ENCODE results near the gene FGF3. TPM values are rescaled to one million over a fixed set of nuclear protein-coding genes. Genes with fewer than 3 reads are reported as not detected.

The FGF3 gene
- total RNA-seq, 2 experiments from 2014 or later: not detected

DNA sequence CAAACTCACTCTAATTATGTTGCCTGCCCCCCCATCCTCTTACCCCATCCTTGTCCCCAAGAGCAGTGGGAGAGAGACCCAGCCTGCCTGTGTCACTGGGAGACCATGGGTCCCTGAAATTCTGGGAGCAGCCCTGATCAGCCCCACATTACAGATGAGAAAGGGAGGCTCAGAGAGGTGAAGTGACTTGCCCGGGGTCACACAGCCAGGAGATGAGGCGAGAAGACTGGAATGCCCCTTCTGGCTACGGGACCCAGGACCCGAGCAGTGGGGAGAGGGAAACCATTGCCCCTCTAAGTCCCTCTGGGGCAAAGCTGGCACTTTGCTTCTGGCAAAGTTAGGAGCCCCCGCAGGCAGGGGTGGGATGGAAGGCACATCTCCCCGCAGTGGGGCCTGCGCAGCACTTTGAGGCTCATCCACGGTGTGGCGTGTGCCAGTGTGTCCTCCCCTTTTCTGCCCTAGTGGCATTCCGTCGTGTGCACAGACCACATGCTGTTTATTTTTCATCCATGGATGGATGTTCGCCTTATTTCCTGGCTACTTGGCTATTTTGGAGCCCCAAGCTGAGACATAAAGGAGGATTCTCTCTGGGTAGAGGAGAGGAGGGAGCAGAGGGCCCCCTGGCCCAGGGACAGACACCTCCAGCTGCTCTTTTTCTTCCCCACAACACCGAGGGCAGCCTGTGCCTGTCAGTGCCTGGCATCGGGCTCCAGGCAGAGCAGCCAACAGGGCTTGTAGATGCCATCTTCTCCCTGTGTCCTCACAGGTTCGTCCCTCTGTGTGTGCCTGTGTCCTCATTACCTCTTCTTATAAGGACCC is 3.7 kb upstream of the FGF3 start:
- POLR2A ChIA-PET: no interaction called here
- H3K27ac ChIP-seq (ENCODE audit: low read depth in 1 of 2, low read length in 2 of 2): no peak overlapping the region
- CTCF ChIA-PET: no interaction called here
- TF ChIP-seq, protein P1, sequence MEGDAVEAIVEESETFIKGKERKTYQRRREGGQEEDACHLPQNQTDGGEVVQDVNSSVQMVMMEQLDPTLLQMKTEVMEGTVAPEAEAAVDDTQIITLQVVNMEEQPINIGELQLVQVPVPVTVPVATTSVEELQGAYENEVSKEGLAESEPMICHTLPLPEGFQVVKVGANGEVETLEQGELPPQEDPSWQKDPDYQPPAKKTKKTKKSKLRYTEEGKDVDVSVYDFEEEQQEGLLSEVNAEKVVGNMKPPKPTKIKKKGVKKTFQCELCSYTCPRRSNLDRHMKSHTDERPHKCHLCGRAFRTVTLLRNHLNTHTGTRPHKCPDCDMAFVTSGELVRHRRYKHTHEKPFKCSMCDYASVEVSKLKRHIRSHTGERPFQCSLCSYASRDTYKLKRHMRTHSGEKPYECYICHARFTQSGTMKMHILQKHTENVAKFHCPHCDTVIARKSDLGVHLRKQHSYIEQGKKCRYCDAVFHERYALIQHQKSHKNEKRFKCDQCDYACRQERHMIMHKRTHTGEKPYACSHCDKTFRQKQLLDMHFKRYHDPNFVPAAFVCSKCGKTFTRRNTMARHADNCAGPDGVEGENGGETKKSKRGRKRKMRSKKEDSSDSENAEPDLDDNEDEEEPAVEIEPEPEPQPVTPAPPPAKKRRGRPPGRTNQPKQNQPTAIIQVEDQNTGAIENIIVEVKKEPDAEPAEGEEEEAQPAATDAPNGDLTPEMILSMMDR (IDR thresholded peaks at IDR 0.05): no peak
- no peak for ATAC-seq (ENCODE audit: poor library complexity)
- intact Hi-C loops (cut with DNase I, micrococcal nuclease): no loop called here
- no peaks in the 10 kb centered on the region for H3K4me1 Mint-ChIP-seq (ENCODE audit: low read depth)
- H3K27ac Mint-ChIP-seq: no peak overlapping the region
- H3K27me3 ChIP-seq (ENCODE audit: control insufficient read depth in 1 of 2, insufficient read depth in 2 of 2, low read length in 2 of 2): peaks cover 8 to 25% of the 10 kb centered on the region in 2 experiments
- H3K27me3 Mint-ChIP-seq: peaks cover 48% of the 10 kb centered on the region
- no peaks in the 10 kb centered on the region for H3K36me3 ChIP-seq (ENCODE audit: insufficient read depth, low read length)
- no peaks in the 10 kb centered on the region for H3K9me3 Mint-ChIP-seq
- no peaks in the 10 kb centered on the region for H3K4me1 ChIP-seq (ENCODE audit: insufficient read depth, low read length)
- DNase-seq: no peak
- H3K4me3 ChIP-seq (ENCODE audit: low read length): no peak overlapping the region
- no peaks in the 10 kb centered on the region for H3K36me3 Mint-ChIP-seq (ENCODE audit: low read depth)
- H3K4me3 Mint-ChIP-seq: no peak overlapping the region
- H3K9me3 ChIP-seq (ENCODE audit: control insufficient read depth in 1 of 2, insufficient read depth in 1 of 2, low read length in 2 of 2): peaks cover 0 to 14% of the 10 kb centered on the region in 2 experiments

DNA sequence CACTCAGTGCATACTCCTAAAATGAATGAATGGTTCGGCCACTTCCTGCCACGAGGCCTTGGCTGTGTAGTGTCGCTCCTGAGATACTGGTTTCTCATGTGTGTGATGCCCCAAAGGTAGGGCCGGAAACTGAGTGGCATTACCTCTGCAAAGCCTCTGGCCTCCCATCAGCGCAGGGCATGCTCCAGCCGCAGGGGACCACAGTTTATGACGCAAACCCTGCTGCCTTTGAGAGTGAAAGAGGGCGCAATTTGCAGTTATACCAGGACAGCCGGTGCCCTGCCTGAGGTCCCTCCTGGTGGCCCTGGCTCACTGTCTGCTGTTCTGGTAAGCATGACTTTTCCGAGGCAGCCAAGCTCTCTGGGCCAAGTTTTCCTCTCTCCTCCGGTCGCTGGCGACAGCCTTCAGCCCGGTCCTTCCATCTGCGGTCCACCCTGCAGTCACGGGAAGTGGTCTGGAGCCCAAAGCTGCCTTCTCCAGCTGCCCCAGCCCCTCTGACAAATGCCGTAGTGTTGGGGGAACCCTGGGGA is 2.4 kb upstream of the FGF3 start:
- no peaks in the 10 kb centered on the region for H3K9me3 Mint-ChIP-seq
- ChIA-PET POLR2A (no interaction called here), CTCF (no interaction called here)
- no peaks in the 10 kb centered on the region for H3K36me3 Mint-ChIP-seq (ENCODE audit: low read depth)
- DNase-seq (no peak), ATAC-seq (ENCODE audit: poor library complexity) (no peak)
- Histone ChIP-seq H3K36me3 (ENCODE audit: insufficient read depth, low read length) (no peaks in the 10 kb centered on the region), H3K27ac (ENCODE audit: low read depth in 1 of 2, low read length in 2 of 2) (no peak overlapping the region), H3K27me3 (ENCODE audit: control insufficient read depth in 1 of 2, insufficient read depth in 2 of 2, low read length in 2 of 2) (peaks cover 15 to 33% of the 10 kb centered on the region in 2 experiments), H3K4me3 (ENCODE audit: low read length) (no peak overlapping the region), H3K9me3 (ENCODE audit: control insufficient read depth in 1 of 2, insufficient read depth in 1 of 2, low read length in 2 of 2) (peaks cover 0 to 14% of the 10 kb centered on the region in 2 experiments), H3K4me1 (ENCODE audit: insufficient read depth, low read length) (no peaks in the 10 kb centered on the region)
- no peaks in the 10 kb centered on the region for H3K4me1 Mint-ChIP-seq (ENCODE audit: low read depth)
- H3K27ac Mint-ChIP-seq: no peak overlapping the region
- TF ChIP-seq, protein P1 (IDR thresholded peaks at IDR 0.05): no peak
- intact Hi-C loops (cut with DNase I, micrococcal nuclease): no loop called here
- peaks cover 48% of the 10 kb centered on the region for H3K27me3 Mint-ChIP-seq
- no peak overlapping the region for H3K4me3 Mint-ChIP-seq

DNA sequence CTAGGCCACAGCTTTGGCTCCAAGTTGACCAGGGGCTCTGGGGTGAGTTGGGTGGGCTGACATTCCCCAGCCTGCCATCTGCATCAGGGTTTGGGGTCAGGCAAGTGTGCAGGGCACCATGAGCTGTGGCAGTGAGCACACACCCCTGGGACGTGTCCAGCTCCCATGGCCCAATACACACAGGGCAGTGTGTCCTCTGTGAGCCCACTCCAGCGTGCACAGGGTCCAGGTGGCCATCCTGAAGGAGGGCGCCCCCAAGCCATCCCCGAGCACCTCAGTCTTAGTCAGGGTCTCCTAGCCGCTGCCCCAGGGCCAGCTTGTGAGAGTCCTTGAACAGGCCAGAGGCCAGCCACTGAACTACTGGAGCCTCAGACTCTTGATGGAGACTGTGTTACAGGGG is 1.2 kb upstream of the FGF3 start:
- H3K4me3 ChIP-seq (ENCODE audit: low read length): no peak overlapping the region
- H3K9me3 ChIP-seq (ENCODE audit: control insufficient read depth in 1 of 2, insufficient read depth in 1 of 2, low read length in 2 of 2): peaks cover 0 to 10% of the 10 kb centered on the region in 2 experiments
- H3K27me3 ChIP-seq (ENCODE audit: control insufficient read depth in 1 of 2, insufficient read depth in 2 of 2, low read length in 2 of 2): peaks cover 19 to 43% of the 10 kb centered on the region in 2 experiments
- H3K4me1 ChIP-seq (ENCODE audit: insufficient read depth, low read length): no peaks in the 10 kb centered on the region
- ChIA-PET POLR2A (no interaction called here), CTCF (no interaction called here)
- Mint-ChIP-seq H3K27me3 (peaks cover 54% of the 10 kb centered on the region), H3K9me3 (no peaks in the 10 kb centered on the region), H3K36me3 (ENCODE audit: low read depth) (no peaks in the 10 kb centered on the region), H3K27ac (no peak overlapping the region), H3K4me1 (ENCODE audit: low read depth) (no peaks in the 10 kb centered on the region), H3K4me3 (no peak overlapping the region)
- TF ChIP-seq, protein P1 (IDR thresholded peaks at IDR 0.05): no peak
- no peak for DNase-seq
- intact Hi-C loops (cut with DNase I, micrococcal nuclease): no loop called here
- H3K27ac ChIP-seq (ENCODE audit: low read depth in 1 of 2, low read length in 2 of 2): no peak overlapping the region
- no peak for ATAC-seq (ENCODE audit: poor library complexity)
- no peaks in the 10 kb centered on the region for H3K36me3 ChIP-seq (ENCODE audit: insufficient read depth, low read length)

Data from CD4-positive, alpha-beta T cell (primary cell).